Activated CD8-positive, alpha-beta memory T cell treated with anti-CD3 and anti-CD28 coated beads, Interleukin-2, amount 10 ng/mL, durations not matched to agents 7 days and 5 days (primary cell): ENCODE measurements around the gene ATP6AP2. TPM values are rescaled to one million over a fixed set of nuclear protein-coding genes. Genes with fewer than 3 reads are reported as not detected.

ENCODE experiments used
- total RNA-seq, 2 experiments: library from RNA; stranded (reverse); gene quantifications; one replicate each; pipeline ENCODE4 v1.2.3, GENCODE V29; 2021

Gene ATP6AP2
- total RNA-seq, 2 experiments from 2014 or later = 52.1 to 67.8 TPM

Other genes starting within 250 kb of the ATP6AP2 start
- not detected for gene MPC1L, start 42.5 kb downstream of the ATP6AP2 start, total RNA-seq
- gene CXorf38, start 66.6 kb downstream of the ATP6AP2 start, total RNA-seq = 10 to 100 TPM; 22.8 to 23.7 TPM
- 10 to 100 TPM; 44.9 to 47.7 TPM for gene MED14, start 154.6 kb downstream of the ATP6AP2 start, total RNA-seq